ENCODE results near the gene RELN. TPM values are rescaled to one million over a fixed set of nuclear protein-coding genes. Genes with fewer than 3 reads are reported as not detected.

RELN gene
- total and polyA plus RNA-seq, 2 of the 13 experiments (the other 11 are each of a cell fraction or from before 2014, with no cell fraction given) = 315 to 332 TPM

DNA sequence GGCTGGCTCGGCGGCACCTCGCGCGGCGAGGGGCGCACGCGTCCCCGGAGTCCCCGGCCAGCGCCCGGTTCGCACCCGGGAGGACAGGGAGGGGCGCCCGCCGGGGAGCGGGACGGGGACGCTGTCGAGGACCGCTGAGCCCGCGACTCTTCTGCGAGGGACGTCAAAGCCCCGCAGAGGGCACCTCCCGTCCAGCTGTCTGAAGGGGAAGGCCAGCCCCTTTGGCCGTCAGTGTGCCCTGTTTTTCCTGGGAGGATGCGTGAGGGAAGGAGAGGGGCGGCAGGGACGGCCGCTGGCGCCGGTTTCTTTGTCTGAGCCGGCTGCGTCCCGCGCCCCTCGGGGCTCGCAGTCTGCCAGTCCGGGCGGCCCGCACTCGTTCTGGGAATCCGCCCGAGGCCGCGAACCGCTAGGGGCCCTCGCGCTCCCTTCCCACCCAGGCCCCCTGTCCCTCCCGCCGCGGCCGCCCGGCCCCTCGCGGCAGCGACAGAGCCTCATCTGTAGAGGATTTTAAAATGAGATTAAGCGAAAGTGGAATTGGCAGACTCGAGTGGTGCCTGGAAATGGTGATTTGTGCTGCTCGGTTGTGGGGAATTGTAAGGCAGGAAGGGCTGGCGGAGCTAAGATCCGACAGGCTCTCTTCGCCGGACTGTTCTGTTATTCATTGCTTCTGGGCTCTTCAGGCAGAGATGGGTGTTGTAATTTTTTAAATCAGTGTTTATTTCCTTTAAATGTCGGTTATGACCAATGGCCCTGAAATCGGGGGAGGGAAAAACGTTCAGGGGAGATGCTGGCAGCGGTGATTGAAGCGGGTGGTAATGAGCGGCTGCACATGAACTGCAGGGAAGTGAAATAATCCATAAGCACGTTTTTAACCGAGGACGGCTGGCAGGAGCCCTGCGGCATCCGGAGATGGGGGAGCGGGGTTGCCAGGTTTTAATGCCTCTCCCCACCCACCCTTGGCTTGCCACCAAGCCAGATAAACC is 618 bp upstream of the RELN start (continued):
- TF ChIP-seq FOSL2 (CRISPR knock-in tag; IDR thresholded peaks at IDR 0.05) (0 out of 2 replicates have a peak, but pooled peaks have one; percentile 20), DR1 (CRISPR knock-in tag; IDR thresholded peaks at IDR 0.05) (no peak; the same call in 1 of the 2 replicates), RBM22 (optimal IDR thresholded peaks at IDR 0.05; ENCODE audit: low read length) (no peak), MED8 (CRISPR knock-in tag; IDR thresholded peaks at IDR 0.05; ENCODE audit: insufficient replicate concordance) (no peak), EHMT2 (IDR thresholded peaks at IDR 0.05; ENCODE audit: borderline replicate concordance, low read depth, low read length) (no peak), ATF7-NPFF (CRISPR knock-in tag; IDR thresholded peaks at IDR 0.05; ENCODE audit: low read depth) (no peak), ZNF33A (CRISPR knock-in tag; IDR thresholded peaks at IDR 0.05; ENCODE audit: borderline replicate concordance) (no peak), SNRNP70 (IDR thresholded peaks at IDR 0.05; ENCODE audit: low read depth, low read length) (no peak), SALL1 (CRISPR knock-in tag; IDR thresholded peaks at IDR 0.05) (0 out of 2 replicates have a peak, but pooled peaks have one; percentile 31), ZNF550 (CRISPR knock-in tag; IDR thresholded peaks at IDR 0.05; ENCODE audit: borderline replicate concordance) (no peak), TOE1 (CRISPR knock-in tag; IDR thresholded peaks at IDR 0.05) (no peak), ZNF251 (CRISPR knock-in tag; IDR thresholded peaks at IDR 0.05) (no peak), PCBP1 (IDR thresholded peaks at IDR 0.05; ENCODE audit: borderline replicate concordance, low read depth, low read length) (no peak)
- TF ChIP-seq, protein P1, sequence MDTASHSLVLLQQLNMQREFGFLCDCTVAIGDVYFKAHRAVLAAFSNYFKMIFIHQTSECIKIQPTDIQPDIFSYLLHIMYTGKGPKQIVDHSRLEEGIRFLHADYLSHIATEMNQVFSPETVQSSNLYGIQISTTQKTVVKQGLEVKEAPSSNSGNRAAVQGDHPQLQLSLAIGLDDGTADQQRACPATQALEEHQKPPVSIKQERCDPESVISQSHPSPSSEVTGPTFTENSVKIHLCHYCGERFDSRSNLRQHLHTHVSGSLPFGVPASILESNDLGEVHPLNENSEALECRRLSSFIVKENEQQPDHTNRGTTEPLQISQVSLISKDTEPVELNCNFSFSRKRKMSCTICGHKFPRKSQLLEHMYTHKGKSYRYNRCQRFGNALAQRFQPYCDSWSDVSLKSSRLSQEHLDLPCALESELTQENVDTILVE (CRISPR knock-in tag; IDR thresholded peaks at IDR 0.05) = no peak
- TF ChIP-seq, protein P2, sequence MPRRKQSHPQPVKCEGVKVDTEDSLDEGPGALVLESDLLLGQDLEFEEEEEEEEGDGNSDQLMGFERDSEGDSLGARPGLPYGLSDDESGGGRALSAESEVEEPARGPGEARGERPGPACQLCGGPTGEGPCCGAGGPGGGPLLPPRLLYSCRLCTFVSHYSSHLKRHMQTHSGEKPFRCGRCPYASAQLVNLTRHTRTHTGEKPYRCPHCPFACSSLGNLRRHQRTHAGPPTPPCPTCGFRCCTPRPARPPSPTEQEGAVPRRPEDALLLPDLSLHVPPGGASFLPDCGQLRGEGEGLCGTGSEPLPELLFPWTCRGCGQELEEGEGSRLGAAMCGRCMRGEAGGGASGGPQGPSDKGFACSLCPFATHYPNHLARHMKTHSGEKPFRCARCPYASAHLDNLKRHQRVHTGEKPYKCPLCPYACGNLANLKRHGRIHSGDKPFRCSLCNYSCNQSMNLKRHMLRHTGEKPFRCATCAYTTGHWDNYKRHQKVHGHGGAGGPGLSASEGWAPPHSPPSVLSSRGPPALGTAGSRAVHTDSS (CRISPR knock-in tag; conservative IDR thresholded peaks at IDR 0.05) = no peak
- TF ChIP-seq, protein P3, sequence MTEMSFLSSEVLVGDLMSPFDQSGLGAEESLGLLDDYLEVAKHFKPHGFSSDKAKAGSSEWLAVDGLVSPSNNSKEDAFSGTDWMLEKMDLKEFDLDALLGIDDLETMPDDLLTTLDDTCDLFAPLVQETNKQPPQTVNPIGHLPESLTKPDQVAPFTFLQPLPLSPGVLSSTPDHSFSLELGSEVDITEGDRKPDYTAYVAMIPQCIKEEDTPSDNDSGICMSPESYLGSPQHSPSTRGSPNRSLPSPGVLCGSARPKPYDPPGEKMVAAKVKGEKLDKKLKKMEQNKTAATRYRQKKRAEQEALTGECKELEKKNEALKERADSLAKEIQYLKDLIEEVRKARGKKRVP (CRISPR knock-in tag; IDR thresholded peaks at IDR 0.05) = 0 out of 4 replicates have a peak, but pooled peaks of 1 of the 2 experiments have one; percentile 27
- TF ChIP-seq, protein P4, sequence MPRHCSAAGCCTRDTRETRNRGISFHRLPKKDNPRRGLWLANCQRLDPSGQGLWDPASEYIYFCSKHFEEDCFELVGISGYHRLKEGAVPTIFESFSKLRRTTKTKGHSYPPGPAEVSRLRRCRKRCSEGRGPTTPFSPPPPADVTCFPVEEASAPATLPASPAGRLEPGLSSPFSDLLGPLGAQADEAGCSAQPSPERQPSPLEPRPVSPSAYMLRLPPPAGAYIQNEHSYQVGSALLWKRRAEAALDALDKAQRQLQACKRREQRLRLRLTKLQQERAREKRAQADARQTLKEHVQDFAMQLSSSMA (CRISPR knock-in tag; IDR thresholded peaks at IDR 0.05) = no peak
- TF ChIP-seq, protein P5, sequence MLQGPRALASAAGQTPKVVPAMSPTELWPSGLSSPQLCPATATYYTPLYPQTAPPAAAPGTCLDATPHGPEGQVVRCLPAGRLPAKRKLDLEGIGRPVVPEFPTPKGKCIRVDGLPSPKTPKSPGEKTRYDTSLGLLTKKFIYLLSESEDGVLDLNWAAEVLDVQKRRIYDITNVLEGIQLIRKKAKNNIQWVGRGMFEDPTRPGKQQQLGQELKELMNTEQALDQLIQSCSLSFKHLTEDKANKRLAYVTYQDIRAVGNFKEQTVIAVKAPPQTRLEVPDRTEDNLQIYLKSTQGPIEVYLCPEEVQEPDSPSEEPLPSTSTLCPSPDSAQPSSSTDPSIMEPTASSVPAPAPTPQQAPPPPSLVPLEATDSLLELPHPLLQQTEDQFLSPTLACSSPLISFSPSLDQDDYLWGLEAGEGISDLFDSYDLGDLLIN (CRISPR knock-in tag; IDR thresholded peaks at IDR 0.05; ENCODE audit: borderline replicate concordance) = 0 out of 2 replicates have a peak, but pooled peaks have one; percentile 23
- TF ChIP-seq, protein P6, sequence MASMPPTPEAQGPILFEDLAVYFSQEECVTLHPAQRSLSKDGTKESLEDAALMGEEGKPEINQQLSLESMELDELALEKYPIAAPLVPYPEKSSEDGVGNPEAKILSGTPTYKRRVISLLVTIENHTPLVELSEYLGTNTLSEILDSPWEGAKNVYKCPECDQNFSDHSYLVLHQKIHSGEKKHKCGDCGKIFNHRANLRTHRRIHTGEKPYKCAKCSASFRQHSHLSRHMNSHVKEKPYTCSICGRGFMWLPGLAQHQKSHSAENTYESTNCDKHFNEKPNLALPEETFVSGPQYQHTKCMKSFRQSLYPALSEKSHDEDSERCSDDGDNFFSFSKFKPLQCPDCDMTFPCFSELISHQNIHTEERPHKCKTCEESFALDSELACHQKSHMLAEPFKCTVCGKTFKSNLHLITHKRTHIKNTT (CRISPR knock-in tag; IDR thresholded peaks at IDR 0.05) = no peak
